Stomach smooth muscle (tissue), 2 donors: ENCODE results near the gene TMEM218.

Experiments
- H3K27ac ChIP-seq: one replicate; pipeline ENCODE4 v1.7.0; 2013; ENCODE audit warnings: mild to moderate bottlenecking, low read length, inconsistent platforms
- H3K27me3 ChIP-seq, 2 donors: one replicate each; pipeline ENCODE4 v1.7.0; 2013; ENCODE audit warnings: low read length in 2 of 2; ENCODE audit not compliant: insufficient read depth in 2 of 2, control insufficient read depth in 1 of 2
- H3K36me3 ChIP-seq, 2 donors: one replicate each; pipeline ENCODE4 v1.7.0; 2013; ENCODE audit warnings: low read length in 2 of 2; ENCODE audit not compliant: control insufficient read depth in 2 of 2, insufficient read depth in 2 of 2
- H3K4me1 ChIP-seq: one replicate; pipeline ENCODE4 v1.7.0; 2013; ENCODE audit warnings: low read length; ENCODE audit not compliant: control insufficient read depth, insufficient read depth
- H3K4me3 ChIP-seq, 2 donors: one replicate each; pipeline ENCODE4 v1.7.0; 2013; ENCODE audit warnings: low read length in 2 of 2
- H3K9ac ChIP-seq, 2 donors: one replicate each; pipeline ENCODE4 v1.7.0; 2013; ENCODE audit warnings: low read length in 2 of 2, mild to moderate bottlenecking in 1 of 2
- H3K9me3 ChIP-seq, 2 donors: one replicate each; pipeline ENCODE4 v1.7.0; 2013; ENCODE audit warnings: low read length in 2 of 2; ENCODE audit not compliant: control insufficient read depth in 2 of 2
- donor health status: healthy.
- donor health status: Pancreatic carcinoma.

The TMEM218 gene

DNA sequence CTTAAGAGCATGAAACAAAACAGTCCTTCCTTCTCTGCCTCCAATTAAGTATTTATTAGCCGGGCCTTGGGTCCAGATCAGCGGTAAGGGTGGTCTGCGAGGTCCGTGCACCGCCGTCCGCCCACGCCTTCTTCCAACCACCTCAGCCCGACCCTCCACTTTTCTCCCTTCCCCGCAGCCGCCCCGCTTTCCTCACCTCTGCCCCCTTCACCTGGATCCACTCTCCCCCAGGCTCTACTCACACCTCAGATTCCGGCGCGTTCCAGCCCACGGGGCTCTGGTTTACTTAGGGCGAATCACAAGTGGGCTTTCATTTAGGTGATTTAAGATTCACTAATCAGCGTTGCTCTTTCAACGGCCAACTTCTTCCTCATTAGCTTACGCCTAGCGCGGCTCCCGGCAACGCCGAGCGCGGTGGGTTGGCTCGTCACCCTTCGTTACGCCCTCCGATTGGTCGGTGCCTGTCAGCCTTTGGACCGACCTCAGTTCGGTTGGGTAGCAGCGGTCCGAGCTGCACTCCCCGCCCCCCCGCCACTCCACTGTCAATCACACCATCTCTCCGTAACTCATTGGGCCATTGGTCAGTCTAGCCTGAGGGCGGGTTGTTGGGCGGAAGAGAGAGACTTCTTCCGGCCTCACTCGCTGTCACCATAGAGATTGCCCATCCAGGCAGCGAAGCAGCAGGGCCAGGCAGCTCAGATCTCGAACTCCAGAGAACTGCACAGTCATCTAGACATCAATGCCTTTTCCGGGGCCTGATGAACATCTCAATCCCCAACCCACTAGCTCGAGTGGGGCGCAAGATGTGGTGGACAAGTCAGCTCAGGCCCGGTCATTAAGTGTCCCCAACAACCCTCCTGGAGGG lies at the start of gene TMEM218:
Gene TMEM218, minus strand, starts transcription at position 284 of the 865 bp plus-strand sequence. CDS start 9,385 bp downstream, outside the sequence.
- peak within 1 kb of the TSS; percentile 93 to 97 for H3K4me3 ChIP-seq
- peak within 1 kb of the TSS; percentile 64 for H3K27ac ChIP-seq
- H3K9me3 ChIP-seq: no peaks in the 10 kb centered on the region
- H3K9ac ChIP-seq: peak within 1 kb of the TSS; percentile 91 to 96
- H3K27me3 ChIP-seq: peaks cover 0 to 3% of the 10 kb centered on the region in 2 donors
- peaks cover 7% of the 10 kb centered on the region for H3K4me1 ChIP-seq
- no peaks in the 10 kb centered on the region for H3K36me3 ChIP-seq

GRCh38 chr11:125157953-125158680 lies 46.7 kb upstream of the TMEM218 start:
- Histone ChIP-seq H3K9ac (no peak overlapping the region), H3K9me3 (no peaks in the 10 kb centered on the region), H3K4me1 (no peaks in the 10 kb centered on the region), H3K4me3 (no peak overlapping the region), H3K27ac (no peak overlapping the region), H3K36me3 (no peaks in the 10 kb centered on the region), H3K27me3 (peaks cover 4 to 13% of the 10 kb centered on the region in 2 donors)

DNA sequence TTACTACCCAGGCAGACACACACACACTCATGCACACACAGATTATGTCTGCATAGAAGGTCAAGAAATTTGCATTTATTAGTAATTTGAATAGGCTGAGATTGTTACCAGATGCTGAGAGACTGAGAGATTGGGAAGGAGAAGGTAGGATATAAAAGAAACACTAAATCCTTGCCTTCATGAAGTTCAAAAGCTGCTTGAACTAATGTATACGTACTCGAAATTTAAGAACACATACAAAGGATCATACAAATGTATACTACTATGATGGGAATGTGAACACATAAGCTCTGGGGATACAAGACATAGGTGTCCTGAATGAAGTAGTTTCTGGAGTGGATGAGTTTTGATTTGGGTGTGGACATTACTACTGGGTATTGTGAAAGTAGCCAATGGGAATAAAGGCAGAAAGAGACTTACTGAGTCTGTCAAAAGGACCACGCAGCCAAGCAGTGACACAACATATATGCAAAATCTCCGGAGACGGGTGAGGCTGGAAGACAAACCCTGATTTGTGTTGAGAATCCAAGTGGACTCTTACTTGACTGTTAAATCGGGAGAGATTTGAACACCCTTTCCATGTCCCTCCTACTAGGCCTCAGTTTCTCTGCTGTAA lies 45.8 kb upstream of the TMEM218 start:
- Histone ChIP-seq H3K9ac (no peak overlapping the region), H3K4me3 (no peak overlapping the region), H3K4me1 (no peaks in the 10 kb centered on the region), H3K9me3 (no peaks in the 10 kb centered on the region), H3K27me3 (peaks cover 4 to 13% of the 10 kb centered on the region in 2 donors), H3K36me3 (no peaks in the 10 kb centered on the region), H3K27ac (no peak overlapping the region)

DNA sequence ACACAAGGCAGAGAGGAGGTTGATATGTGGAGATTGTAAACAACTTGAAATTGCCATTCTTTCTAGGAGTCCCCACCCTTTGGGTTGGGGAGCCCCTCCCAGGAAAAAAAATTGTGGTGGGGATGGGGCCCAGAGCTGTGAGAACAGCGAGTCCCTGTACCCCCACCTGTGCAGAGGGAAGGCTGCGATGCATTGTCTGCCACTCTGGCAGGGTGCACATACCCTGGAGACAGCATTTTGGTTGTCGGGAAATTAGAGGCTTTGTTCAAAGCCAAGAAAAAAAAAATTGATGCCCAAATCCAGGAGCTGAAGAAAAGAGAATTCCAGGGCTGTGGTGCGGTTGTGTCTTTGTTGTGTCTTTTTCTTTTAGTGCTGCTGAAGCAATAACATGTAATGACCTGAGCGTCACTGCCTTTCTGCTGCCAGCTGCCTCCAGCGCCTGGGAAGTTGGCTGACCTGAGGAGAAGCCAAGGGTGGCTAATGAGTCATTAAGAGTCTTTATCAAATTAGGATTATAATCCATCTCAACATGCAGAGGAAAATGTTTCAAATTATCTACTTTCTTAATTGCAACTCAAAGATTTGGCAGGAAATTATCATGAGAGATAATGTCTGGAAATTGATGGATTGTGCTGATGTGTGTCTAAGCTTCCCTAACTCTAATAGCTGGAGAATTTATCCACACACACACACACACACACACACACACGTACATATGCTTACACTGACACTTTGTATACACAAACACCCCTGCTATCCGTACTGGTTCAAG lies 45.1 kb upstream of the TMEM218 start:
- Histone ChIP-seq H3K27ac (no peak overlapping the region), H3K9me3 (no peaks in the 10 kb centered on the region), H3K4me1 (no peaks in the 10 kb centered on the region), H3K9ac (no peak overlapping the region), H3K36me3 (no peaks in the 10 kb centered on the region), H3K27me3 (peaks cover 4 to 13% of the 10 kb centered on the region in 2 donors), H3K4me3 (no peak overlapping the region)

DNA sequence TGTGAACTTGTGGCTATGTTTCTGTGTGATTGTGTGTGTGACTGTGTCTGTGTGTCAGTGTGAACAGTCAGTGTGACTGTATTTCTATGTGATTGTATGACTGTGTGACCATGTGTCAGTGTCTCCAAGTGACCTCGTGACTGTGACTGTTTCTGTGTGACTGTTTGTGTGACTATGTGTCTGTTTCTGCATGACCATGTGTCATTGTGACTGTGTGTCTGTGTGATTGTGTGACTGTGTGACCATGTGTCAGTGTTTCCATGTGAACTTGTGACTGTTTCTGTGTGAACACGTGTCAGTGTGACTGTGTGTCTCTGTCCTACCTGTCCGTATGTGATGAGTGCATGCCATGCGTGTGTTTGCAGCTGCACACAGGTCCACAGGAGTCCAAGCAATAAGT lies 44.3 kb upstream of the TMEM218 start:
- Histone ChIP-seq H3K27ac (no peak overlapping the region), H3K4me1 (no peaks in the 10 kb centered on the region), H3K4me3 (no peak overlapping the region), H3K9me3 (no peaks in the 10 kb centered on the region), H3K9ac (no peak overlapping the region), H3K36me3 (no peaks in the 10 kb centered on the region), H3K27me3 (peaks cover 4 to 13% of the 10 kb centered on the region in 2 donors)

GRCh38 chr11:125155100-125155444 lies 43.6 kb upstream of the TMEM218 start:
- Histone ChIP-seq H3K27me3 (peaks cover 4 to 13% of the 10 kb centered on the region in 2 donors), H3K9me3 (no peaks in the 10 kb centered on the region), H3K27ac (no peak overlapping the region), H3K36me3 (no peaks in the 10 kb centered on the region), H3K4me3 (no peak overlapping the region), H3K4me1 (no peaks in the 10 kb centered on the region), H3K9ac (no peak overlapping the region)

- Histone ChIP-seq H3K4me3 (no peak overlapping the region), H3K4me1 (no peaks in the 10 kb centered on the region), H3K9ac (no peak overlapping the region), H3K9me3 (no peaks in the 10 kb centered on the region), H3K36me3 (no peaks in the 10 kb centered on the region), H3K27ac (no peak overlapping the region), H3K27me3 (peaks cover 4 to 13% of the 10 kb centered on the region in 2 donors)
These were observed 43.1 kb upstream of the TMEM218 start for GRCh38 chr11:125154378-125155099.

GRCh38 chr11:125153837-125154236 lies 42.4 kb upstream of the TMEM218 start:
- Histone ChIP-seq H3K9ac (no peak overlapping the region), H3K4me3 (no peak overlapping the region), H3K36me3 (no peaks in the 10 kb centered on the region), H3K9me3 (no peaks in the 10 kb centered on the region), H3K27me3 (peaks cover 4 to 13% of the 10 kb centered on the region in 2 donors), H3K4me1 (no peaks in the 10 kb centered on the region), H3K27ac (no peak overlapping the region)

GRCh38 chr11:125148743-125149142 lies 37.3 kb upstream of the TMEM218 start:
- H3K27ac ChIP-seq: no peak overlapping the region
- no peaks in the 10 kb centered on the region for H3K4me1 ChIP-seq
- no peaks in the 10 kb centered on the region for H3K9me3 ChIP-seq
- no peak overlapping the region for H3K4me3 ChIP-seq
- peaks cover 0 to under 1% of the 10 kb centered on the region in 2 donors for H3K27me3 ChIP-seq
- H3K9ac ChIP-seq: no peak overlapping the region
- H3K36me3 ChIP-seq: no peaks in the 10 kb centered on the region

GRCh38 chr11:125148011-125148410 lies 36.6 kb upstream of the TMEM218 start:
- H3K4me3 ChIP-seq: no peak overlapping the region
- no peaks in the 10 kb centered on the region for H3K4me1 ChIP-seq
- H3K9ac ChIP-seq: no peak overlapping the region
- H3K27me3 ChIP-seq: no peaks in the 10 kb centered on the region
- no peaks in the 10 kb centered on the region for H3K9me3 ChIP-seq
- no peak overlapping the region for H3K27ac ChIP-seq
- no peaks in the 10 kb centered on the region for H3K36me3 ChIP-seq
